Panc1 (cell line): ENCODE results near the gene PCDHB16. TPM values are rescaled to one million over a fixed set of nuclear protein-coding genes. Genes with fewer than 3 reads are reported as not detected.
A peak's percentile ranks its signal among the peaks of the same experiment; 100 is the strongest.
"Not testable (repeated sequence)": the region's sequence is repeated elsewhere in the genome, so short reads cannot be mapped to it uniquely, and the experiment has no call there.

Experiments
- ATAC-seq: fragments of 200-7000 bp; cut with Tn5 transposase; 2 replicates; pipeline ENCODE4 v1.9.1; 2020; ENCODE audit warnings: mild to moderate bottlenecking, moderate library complexity
- BruUV-seq: library from RNA; stranded (reverse); fragments of 400-500 nt; replicated peaks from 2 replicates; lab custom pipeline; 2021; lab: Mats Ljungman, UMichigan
- CTCF ChIA-PET: fragments of 300-600 bp; sonication (Branson Sonifier 250); formaldehyde crosslinking; loops from one replicate; lab custom pipeline; 2022; ENCODE audit warnings: antibody characterized with exemption; lab: Charles Lee
- POLR2A ChIA-PET: fragments of 300-600 bp; sonication (Branson Sonifier 250); formaldehyde crosslinking; loops from one replicate; lab custom pipeline; 2022; ENCODE audit warnings: antibody characterized with exemption; lab: Charles Lee
- DNase-seq: peaks from one replicate; pipeline ENCODE4 v3.0.0-alpha.2; 2010; ENCODE audit warnings: low read depth, low spot score
- H3K27ac ChIP-seq: 2 replicates; pipeline ENCODE4 v1.5.1; 2011; ENCODE audit warnings: mild to moderate bottlenecking, low read length, inconsistent platforms
- H3K27me3 ChIP-seq: fragments of 200-500 bp; sonication (Bioruptor generic); 2 replicates; pipeline ENCODE4 v1.6.0; 2014; ENCODE audit warnings: low read length, inconsistent platforms; ENCODE audit not compliant: control insufficient read depth, insufficient read depth
- H3K36me3 ChIP-seq: fragments of 200-500 bp; sonication (Bioruptor generic); 2 replicates; pipeline ENCODE4 v1.5.1; 2014; ENCODE audit warnings: inconsistent platforms, mild to moderate bottlenecking, low read length, moderate library complexity; ENCODE audit not compliant: control insufficient read depth, insufficient read depth
- H3K4me1 ChIP-seq: 2 replicates; pipeline ENCODE4 v1.5.1; 2011; ENCODE audit warnings: inconsistent platforms, mild to moderate bottlenecking, low read length, moderate library complexity; ENCODE audit not compliant: control insufficient read depth, insufficient read depth
- H3K4me3 ChIP-seq, 2 experiments: 2 replicates each; pipeline ENCODE4 v1.5.1; 2011 to 2012; ENCODE audit warnings: low read depth in 2 of 2, low read length in 2 of 2, mild to moderate bottlenecking in 2 of 2, inconsistent platforms in 1 of 2, moderate library complexity in 1 of 2
- H3K9me3 ChIP-seq: fragments of 200-500 bp; sonication (Bioruptor generic); 2 replicates; pipeline ENCODE4 v1.5.1; 2014; ENCODE audit warnings: low read depth, mild to moderate bottlenecking, inconsistent platforms, low read length, moderate library complexity; ENCODE audit not compliant: control insufficient read depth, insufficient read depth
- CTCF ChIP-seq: fragments of 450-650 bp; IDR thresholded peaks from 2 replicates; pipeline ENCODE4 v1.5.1; 2017; ENCODE audit warnings: mild to moderate bottlenecking
- REST ChIP-seq, 2 experiments: IDR thresholded peaks; 2 replicates each; pipeline ENCODE4 v1.6.1; 2011 to 2012; ENCODE audit warnings: low read depth in 2 of 2, control low read depth in 1 of 2, low read length in 1 of 2, mild to moderate bottlenecking in 1 of 2, moderate library complexity in 1 of 2; ENCODE audit not compliant: insufficient read depth in 1 of 2
- in situ Hi-C: cut with HindIII; loops from 2 replicates; pipeline ENCODE4 v1.10.0; 2016; ENCODE audit warnings: low sequenced_read_pairs, low pct_unique_long_range_greater_than_20kb
- intact Hi-C: fragments of 100-400 bp; cut with micrococcal nuclease; formaldehyde crosslinking; loops from one replicate; pipeline ENCODE4 v1.10.0; 2022; ENCODE audit not compliant: unreplicated experiment
- total RNA-seq: library from RNA; stranded (reverse); gene quantifications from one replicate; pipeline ENCODE4 v1.2.1, GENCODE V29; 2021; ENCODE audit not compliant: unreplicated experiment

The PCDHB16 gene
- total RNA-seq, 1 experiment from 2014 or later, result 1.8 TPM

DNA sequence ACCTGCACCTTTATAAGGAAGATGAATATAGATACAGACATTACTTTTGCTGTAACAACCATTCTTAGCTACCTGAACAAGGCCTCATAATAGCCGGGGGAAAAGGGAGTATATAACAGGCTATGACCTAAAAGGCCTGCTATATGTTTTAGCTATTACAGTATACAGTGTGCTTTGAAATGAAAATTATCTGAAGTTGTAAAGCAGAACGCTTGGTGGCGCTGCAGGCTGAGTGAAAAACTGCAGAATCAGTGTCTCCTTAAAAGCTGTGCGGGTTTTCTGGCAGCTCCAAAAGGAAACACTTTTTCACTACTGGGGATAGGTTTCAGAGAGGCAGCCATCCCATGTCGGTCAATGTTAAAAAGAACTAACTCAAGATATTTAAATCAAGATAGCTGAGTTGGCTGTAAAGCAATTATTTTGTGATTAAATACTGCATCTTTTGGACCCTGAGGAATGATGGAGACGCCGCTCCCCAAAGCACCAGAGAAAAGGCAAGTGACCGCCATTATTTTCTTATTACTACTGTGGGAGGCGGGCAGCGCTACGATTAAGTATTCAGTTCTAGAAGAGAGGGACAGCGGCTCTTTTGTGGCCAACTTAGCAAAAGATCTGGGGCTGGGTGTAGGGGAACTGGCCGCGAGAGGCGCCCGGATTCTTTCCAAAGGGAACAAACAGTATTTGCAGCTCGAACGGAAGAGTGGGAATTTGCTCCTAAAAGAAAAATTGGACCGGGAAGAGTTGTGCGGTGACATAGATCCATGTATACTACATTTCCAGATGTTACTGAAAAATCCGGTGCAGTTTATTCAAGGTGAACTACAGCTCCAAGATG is 26.4 kb upstream of the PCDHB16 start:
- Histone ChIP-seq H3K27me3 (no peaks in the 10 kb centered on the region), H3K36me3 (no peaks in the 10 kb centered on the region), H3K4me3 (peak overlapping the region; percentile 47 to 49), H3K27ac (peak overlapping the region; percentile 59), H3K9me3 (no peaks in the 10 kb centered on the region), H3K4me1 (peaks cover 10% of the 10 kb centered on the region; the same call in 1 of the 2 replicates)
- ATAC-seq (peak; percentile 92), DNase-seq (no peak)
- in situ Hi-C loops (no loop called here), intact Hi-C loops (loop anchor here (2.0 kb wide), 1 partner anchor 55 kb away; the partner anchor contains the start of gene PCDHB3)
- TF ChIP-seq CTCF (peak; percentile 84), REST (IDR thresholded peaks at IDR 0.05; ENCODE audit: insufficient read depth in 1 of 2, low read depth in 2 of 2, low read length in 1 of 2) (no peak)
- CTCF ChIA-PET, result interaction anchor here (0.6 to 1.9 kb wide), 9 partner anchors 15 to 321 kb away, joined by 3 to 10 read pairs (median 5); partner anchors contain the start of genes PCDHB14, PCDHB16, PCDHB2 and PCDHB8
- no TSS peak for BruUV-seq
- POLR2A ChIA-PET, result no interaction called here

DNA sequence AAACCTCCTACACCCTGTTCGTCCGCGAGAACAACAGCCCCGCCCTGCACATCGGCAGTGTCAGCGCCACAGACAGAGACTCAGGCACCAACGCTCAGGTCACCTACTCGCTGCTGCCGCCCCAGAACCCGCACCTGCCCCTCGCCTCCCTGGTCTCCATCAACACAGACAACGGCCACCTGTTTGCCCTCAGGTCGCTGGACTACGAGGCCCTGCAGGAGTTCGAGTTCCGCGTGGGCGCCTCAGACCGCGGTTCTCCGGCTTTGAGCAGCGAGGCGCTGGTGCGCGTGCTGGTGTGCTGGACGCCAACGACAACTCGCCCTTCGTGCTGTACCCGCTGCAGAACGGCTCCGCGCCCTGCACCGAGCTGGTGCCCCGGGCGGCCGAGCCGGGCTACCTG is 24.8 kb upstream of the PCDHB16 start:
- H3K9me3 ChIP-seq, H3K36me3 ChIP-seq, BruUV-seq, in situ Hi-C loops, H3K27me3 ChIP-seq, intact Hi-C loops, CTCF ChIA-PET, ATAC-seq, H3K4me1 ChIP-seq, H3K27ac ChIP-seq, H3K4me3 ChIP-seq, POLR2A ChIA-PET, DNase-seq: not testable (repeated sequence)

DNA sequence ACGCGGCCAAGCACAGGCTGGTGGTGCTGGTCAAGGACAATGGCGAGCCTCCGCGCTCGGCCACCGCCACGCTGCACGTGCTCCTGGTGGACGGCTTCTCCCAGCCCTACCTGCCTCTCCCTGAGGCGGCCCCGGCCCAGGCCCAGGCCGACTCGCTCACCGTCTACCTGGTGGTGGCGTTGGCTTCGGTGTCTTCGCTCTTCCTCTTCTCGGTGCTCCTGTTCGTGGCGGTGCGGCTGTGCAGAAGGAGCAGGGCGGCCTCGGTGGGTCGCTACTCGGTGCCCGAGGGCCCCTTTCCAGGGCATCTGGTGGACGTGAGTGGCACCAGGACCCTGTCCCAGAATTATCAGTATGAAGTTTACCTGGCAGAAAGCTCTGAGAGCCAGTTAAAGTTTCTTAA is 24.3 kb upstream of the PCDHB16 start:
- H3K36me3 ChIP-seq, H3K4me3 ChIP-seq, H3K4me1 ChIP-seq, H3K27me3 ChIP-seq, H3K9me3 ChIP-seq, DNase-seq, POLR2A ChIA-PET, CTCF ChIA-PET, H3K27ac ChIP-seq, BruUV-seq, in situ Hi-C loops, intact Hi-C loops, ATAC-seq: not testable (repeated sequence)
